Stimulated activated CD4-positive, alpha-beta T cell treated with anti-CD3 and anti-CD28 coated beads, Interleukin-15, amount 100 ng/mL, for 1 hour (primary cell): ENCODE results near the gene HES4.
"Not testable (repeated sequence)": the region's sequence is repeated elsewhere in the genome, so short reads cannot be mapped to it uniquely, and the experiment has no call there.

Experiments used
- DNase-seq, 2 donors: peaks; one replicate each; pipeline ENCODE4 v3.0.0-alpha.2; 2020; ENCODE audit warnings: low read depth in 1 of 2, low spot score in 1 of 2

The HES4 gene

GRCh38 chr1:981491-981954 lies 18.4 kb downstream of the HES4 start:
- no peak for DNase-seq

DNA sequence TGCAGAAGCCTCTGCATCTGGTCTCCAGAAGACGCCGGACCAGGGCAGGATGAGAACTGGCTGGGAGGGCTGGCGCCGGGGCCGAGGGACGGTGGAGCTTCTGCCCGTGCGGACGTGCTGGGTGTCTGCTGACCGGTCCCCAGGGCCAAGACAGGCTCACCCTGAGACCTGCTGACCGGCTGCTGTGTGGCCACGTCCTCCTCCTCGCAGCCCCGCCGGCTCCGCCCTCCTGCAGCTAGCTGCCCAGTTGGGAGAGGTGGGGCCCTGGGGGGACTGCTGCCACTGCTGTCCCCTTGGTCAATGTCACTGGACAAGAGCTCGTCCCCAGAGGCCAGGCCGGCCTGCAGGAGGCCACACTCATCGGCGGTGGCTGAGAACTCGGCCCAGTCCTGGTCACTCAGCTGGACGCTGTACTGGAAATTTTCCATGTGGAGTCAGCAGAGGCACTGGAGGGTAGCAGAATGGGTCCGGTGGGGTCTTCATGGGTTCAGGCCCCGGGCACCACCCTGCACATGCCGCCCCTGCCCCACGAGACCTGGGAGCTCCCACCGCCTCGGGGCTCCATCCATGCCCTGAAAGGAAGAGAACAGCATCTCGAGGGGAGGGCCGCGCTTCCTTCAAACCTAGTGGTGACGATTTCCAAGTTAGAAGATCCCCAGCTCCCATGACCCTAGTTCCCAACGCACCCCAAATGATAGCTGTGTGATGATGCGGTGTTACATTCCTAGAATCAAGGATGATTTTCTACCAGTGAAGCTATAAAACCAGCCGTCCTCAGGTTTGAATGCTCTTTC lies 19.1 kb downstream of the HES4 start:
- no peak for DNase-seq

- DNase-seq = no peak
Observed at GRCh38 chr1:980137-980571, 19.7 kb downstream of the HES4 start.

GRCh38 chr1:979744-980072 lies 20.2 kb downstream of the HES4 start:
- no peak for DNase-seq

GRCh38 chr1:978835-979743 lies 20.8 kb downstream of the HES4 start:
- DNase-seq = no peak

GRCh38 chr1:978069-978834 lies 21.6 kb downstream of the HES4 start:
- DNase-seq = no peak

GRCh38 chr1:976791-977190 lies 23.1 kb downstream of the HES4 start:
- DNase-seq = not testable (repeated sequence)

DNA sequence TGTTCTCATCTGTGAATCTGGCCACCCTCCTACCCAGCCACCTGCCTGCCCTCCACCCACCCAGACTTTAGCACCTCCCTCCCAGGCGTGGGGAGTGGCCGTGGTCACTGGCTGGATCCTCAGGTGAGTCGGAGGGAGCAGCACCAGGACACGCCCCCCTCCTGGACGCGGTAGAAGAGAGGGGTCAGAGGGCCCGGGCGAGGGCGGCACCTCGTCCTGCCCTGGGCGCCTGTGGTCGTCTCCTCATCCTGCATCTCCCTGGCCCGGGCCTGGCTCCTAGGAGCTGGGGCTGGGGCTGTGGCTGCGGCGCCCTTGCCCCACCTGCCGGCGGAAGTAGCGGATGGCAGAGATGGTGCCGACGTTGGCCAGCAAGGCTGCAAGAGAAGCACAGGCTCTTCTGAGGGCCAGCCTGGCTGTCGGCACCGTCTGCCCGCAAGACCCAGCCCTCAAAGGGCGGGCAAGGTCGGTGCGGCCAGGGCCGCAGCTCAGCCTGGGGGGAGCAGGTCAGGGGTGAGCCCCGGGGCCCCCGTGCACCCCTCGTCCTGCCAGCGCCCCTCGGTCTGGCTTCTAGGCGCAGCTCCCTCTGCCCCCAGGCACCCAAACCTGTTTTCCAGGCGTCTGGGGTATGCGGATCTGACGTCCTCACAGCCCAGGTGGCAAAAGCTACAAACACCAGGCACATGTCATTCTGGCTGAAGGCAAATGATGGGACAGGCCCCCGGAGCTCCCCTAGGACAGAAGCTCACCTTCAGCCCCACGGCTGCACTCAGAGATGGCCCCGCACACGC lies 23.8 kb downstream of the HES4 start:
- peak; percentile 38 to 57 for DNase-seq

DNA sequence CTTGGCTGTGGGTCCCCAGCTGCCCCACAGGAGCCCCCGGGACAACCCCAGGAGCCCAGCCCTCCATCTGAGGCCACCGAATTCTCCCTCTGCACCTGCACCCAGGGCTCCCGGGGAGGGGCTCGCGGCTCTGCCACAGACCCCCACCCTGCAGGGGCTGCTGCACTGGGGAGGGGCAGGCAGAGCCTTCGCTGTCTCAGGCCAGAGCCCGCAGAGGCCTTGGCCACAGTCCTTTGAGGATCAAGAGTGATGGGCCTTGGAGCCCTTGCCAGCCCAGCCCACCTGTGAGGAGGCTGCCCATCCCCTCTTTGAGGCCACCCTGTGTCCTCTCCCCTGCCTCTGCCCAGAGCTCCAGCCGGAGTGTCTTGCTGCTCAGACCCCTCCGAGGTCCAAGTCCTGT lies 24.5 kb downstream of the HES4 start:
- no peak for DNase-seq

GRCh38 chr1:974687-975328 lies 25.1 kb downstream of the HES4 start:
- no peak for DNase-seq

GRCh38 chr1:974293-974640 lies 25.6 kb downstream of the HES4 start:
- no peak for DNase-seq

- DNase-seq = no peak
Observed at GRCh38 chr1:973459-974292, 26.2 kb downstream of the HES4 start.

GRCh38 chr1:972726-973458 lies 27.0 kb downstream of the HES4 start:
- DNase-seq = no peak

DNA sequence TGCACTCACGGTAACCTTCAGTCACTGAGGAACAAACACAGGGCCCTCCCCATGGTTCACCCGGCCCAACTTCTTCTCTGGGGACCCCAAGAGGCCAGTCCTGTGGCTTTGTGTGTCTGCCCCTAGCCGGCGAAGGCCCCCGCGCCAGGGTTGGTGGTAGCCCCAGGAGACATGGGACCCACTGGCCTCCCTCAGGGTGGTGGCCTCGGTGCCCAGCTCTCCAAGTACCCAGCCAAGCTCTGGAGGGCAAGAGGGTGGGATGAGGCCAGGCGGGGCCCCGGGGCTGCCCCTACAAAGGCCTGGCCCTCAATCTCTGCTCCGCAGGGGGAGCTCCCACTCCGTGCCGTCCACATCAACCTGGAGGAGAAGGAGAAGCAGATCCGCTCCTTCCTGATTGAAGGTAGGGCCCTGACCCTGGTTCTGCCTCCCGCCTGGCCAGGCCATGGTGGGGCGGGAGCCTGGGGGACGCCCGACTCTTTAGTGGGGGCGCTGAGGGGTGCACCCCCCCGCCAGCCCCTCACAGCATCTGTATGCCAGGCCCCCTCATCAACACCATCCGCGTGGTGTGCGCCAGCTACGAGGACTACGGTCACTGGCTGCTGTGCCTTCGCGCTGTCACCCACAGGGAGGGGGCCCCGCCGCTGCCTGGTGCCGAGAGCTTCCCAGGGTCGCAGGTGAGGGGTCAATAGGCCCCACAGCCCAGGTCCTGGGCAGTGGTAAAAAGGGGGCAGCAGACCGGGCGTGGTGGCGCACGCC lies 28.0 kb downstream of the HES4 start:
- no peak for DNase-seq

DNA sequence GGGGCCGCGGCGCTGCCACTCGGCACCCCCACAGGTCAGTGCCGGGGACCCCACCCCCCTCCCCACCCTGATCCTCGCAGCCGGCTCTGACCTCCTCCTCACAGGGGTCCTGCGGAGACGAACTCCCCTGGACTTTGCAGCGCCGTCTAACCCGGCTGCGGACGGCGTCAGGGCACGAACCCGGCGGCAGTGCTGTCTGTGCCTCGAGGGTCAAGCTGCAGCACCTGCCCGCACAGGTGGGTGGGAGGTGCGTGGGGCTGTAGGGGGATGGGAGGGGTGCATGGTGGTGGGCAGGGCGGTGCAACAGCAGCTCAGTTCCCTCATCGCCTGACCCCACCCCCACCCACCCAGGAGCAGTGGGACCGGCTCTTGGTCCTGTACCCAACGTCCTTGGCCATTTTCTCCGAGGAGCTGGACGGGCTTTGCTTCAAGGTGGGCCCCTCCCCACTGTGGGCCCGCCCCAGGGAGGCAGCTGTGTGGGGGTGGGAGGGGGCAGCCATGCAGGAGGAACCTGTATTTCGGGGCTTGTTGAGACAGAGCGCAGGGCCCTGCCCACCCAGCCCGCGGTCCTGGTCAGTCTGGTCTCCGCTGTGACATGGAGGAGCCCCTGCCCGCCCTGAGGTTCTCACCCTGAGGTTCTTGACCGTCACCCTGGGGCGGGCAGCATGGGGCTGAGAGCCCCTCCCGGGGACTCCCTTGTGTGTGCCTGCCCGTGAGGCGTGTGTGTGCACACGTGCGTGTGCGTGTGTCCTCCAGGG lies 28.7 kb downstream of the HES4 start:
- DNase-seq = no peak

DNA sequence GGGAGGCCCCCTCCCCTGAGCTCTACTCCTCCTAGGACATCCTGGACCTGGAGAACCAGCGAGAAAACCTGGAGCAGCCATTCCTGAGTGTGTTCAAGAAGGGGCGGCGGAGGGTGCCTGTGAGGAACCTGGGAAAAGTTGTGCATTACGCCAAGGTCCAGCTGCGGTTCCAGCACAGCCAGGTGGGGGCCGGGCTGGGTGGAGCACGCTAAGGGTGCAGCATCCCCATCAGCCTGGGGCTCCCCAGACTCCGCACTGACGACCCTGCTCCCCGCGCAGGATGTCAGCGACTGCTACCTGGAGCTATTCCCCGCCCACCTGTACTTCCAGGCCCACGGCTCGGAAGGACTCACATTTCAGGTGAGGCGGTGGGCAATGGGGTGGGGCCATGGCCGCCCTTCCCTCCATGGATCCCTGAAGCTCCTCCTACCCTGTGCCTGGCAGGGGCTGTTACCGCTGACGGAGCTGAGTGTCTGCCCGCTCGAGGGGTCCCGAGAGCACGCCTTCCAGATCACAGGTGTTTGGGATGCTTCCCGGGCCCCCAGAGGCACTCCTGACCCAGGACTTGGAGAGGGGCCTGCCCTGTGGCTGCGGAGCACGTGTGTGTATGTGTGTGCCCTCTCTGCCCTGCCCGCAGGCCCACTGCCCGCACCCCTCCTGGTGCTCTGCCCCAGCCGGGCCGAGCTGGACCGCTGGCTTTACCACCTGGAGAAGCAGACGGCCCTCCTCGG lies 29.5 kb downstream of the HES4 start:
- DNase-seq = no peak
